Naive thymus-derived CD4-positive, alpha-beta T cell (primary cell): Measurements from ENCODE around the gene TRIM9. TPM values are rescaled to one million over a fixed set of nuclear protein-coding genes. Genes with fewer than 3 reads are reported as not detected.

ENCODE experiments used
- ATAC-seq: fragments of 150-1000 bp; cut with Tn5 transposase; 2 replicates; pipeline ENCODE4 v1.10.0; 2021; ENCODE audit warnings: mild to moderate bottlenecking, moderate library complexity
- CTCF ChIA-PET: fragments of 350-600 bp; sonication (Branson Sonifier 250); formaldehyde crosslinking; loops from one replicate; lab custom pipeline; 2021; ENCODE audit warnings: antibody characterized with exemption; lab: Charles Lee
- POLR2A ChIA-PET: fragments of 350-600 bp; sonication (Branson Sonifier 250); formaldehyde crosslinking; loops from one replicate; lab custom pipeline; 2021; ENCODE audit warnings: antibody characterized with exemption, inconsistent platforms; lab: Charles Lee
- DNase-seq, 9 donors: peaks; one replicate each; pipeline versions ENCODE4 v3.0.0 to v3.0.0-alpha.2; 2020 to 2022; ENCODE audit warnings: mixed read lengths in 1 of 9
- H3K27ac ChIP-seq: one replicate; pipeline ENCODE4 v1.7.0; 2013; ENCODE audit warnings: mild to moderate bottlenecking, low read depth, low read length, moderate library complexity
- H3K27me3 ChIP-seq, 2 donors: one replicate each; pipeline ENCODE4 v1.7.0; 2013; ENCODE audit warnings: low read length in 2 of 2, mild to moderate bottlenecking in 2 of 2, moderate library complexity in 2 of 2; ENCODE audit not compliant: control insufficient read depth in 2 of 2, insufficient read depth in 2 of 2
- H3K36me3 ChIP-seq, 3 experiments: 1 replicate in 2 of 3; 2 replicates in 1 of 3; pipeline ENCODE4 v1.7.0; 2013; ENCODE audit warnings: low read length in 3 of 3, mild to moderate bottlenecking in 3 of 3, moderate library complexity in 1 of 3; ENCODE audit not compliant: insufficient read depth in 3 of 3, control insufficient read depth in 2 of 3
- H3K4me1 ChIP-seq, 2 donors: one replicate each; pipeline ENCODE4 v1.7.0; 2013; ENCODE audit warnings: low read length in 2 of 2, mild to moderate bottlenecking in 2 of 2, moderate library complexity in 1 of 2; ENCODE audit not compliant: control insufficient read depth in 2 of 2, insufficient read depth in 2 of 2
- H3K4me3 ChIP-seq: 2 replicates; pipeline ENCODE4 v1.7.0; 2013; ENCODE audit warnings: mild to moderate bottlenecking, low read length
- H3K9me3 ChIP-seq, 3 experiments: 1 replicate in 2 of 3; 2 replicates in 1 of 3; pipeline ENCODE4 v1.7.0; 2013; ENCODE audit warnings: low read length in 3 of 3; ENCODE audit not compliant: control insufficient read depth in 2 of 3
- H3K27ac Mint-ChIP-seq, 9 donors: one replicate each; pipeline ENCODE4 v1.8.0; 2020 to 2022; ENCODE audit warnings: mixed read lengths in 9 of 9, mild to moderate bottlenecking in 8 of 9, moderate library complexity in 5 of 9, inconsistent platforms in 2 of 9
- H3K27me3 Mint-ChIP-seq, 5 donors: one replicate each; pipeline ENCODE4 v1.8.0; 2021 to 2022; ENCODE audit warnings: mixed read lengths in 5 of 5, mild to moderate bottlenecking in 1 of 5
- H3K36me3 Mint-ChIP-seq, 5 donors: one replicate each; pipeline ENCODE4 v1.8.0; 2020 to 2022; ENCODE audit warnings: mixed read lengths in 5 of 5, mild to moderate bottlenecking in 3 of 5, inconsistent platforms in 1 of 5
- H3K4me1 Mint-ChIP-seq, 7 donors: one replicate each; pipeline ENCODE4 v1.8.0; 2020 to 2022; ENCODE audit warnings: mixed read lengths in 7 of 7, mild to moderate bottlenecking in 3 of 7, inconsistent platforms in 1 of 7
- H3K4me3 Mint-ChIP-seq, 10 donors: one replicate each; pipeline ENCODE4 v1.8.0; 2020 to 2022; ENCODE audit warnings: mild to moderate bottlenecking in 10 of 10, mixed read lengths in 10 of 10, moderate library complexity in 6 of 10, inconsistent platforms in 2 of 10
- H3K9me3 Mint-ChIP-seq, 11 donors: one replicate each; pipeline ENCODE4 v1.8.0; 2020 to 2022; ENCODE audit warnings: mixed read lengths in 11 of 11, mild to moderate bottlenecking in 4 of 11, inconsistent platforms in 1 of 11, moderate library complexity in 1 of 11
- intact Hi-C, 2 donors: fragments of 100-400 bp; cut with micrococcal nuclease; formaldehyde crosslinking; loops; one replicate each; pipeline ENCODE4 v1.15.1; 2023
- polyA plus RNA-seq, 2 donors: library from polyadenylated mRNA; unstranded; fragments of 300-500 nt; fragmentation: Illumina TruSeq; gene quantifications; one replicate each; pipeline ENCODE4 v1.2.3, GENCODE V29; 2021
- total RNA-seq, 6 experiments: library from RNA in 5 of 6; stranded (reverse) in 5 of 6; gene quantifications; 1 replicate in 5 of 6; 2 replicates in 1 of 6; pipeline ENCODE4 v1.2.3 and lab custom pipeline; 2021 to 2026

TRIM9 gene
- total and polyA plus RNA-seq, 7 experiments from 2014 or later = 0.04 to 1.7 (median 0.37) TPM

DNA sequence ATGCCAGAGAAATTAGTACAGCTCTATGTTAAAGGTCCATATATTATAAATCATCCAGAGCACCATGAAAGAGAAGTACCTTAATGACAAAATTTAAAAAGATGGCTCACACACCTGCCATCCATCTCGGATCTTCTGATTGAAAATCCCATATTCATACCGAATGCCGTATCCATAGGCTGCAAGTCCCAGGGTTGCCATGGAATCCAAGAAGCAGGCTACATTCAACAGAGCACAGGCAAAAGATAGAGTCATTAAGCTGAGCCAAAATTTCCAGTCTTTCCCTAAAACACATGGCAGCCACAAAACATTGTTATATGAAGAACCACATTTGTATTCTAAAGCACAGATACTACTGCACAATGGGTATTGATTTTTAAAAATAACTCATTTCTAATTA, 163.3 kb downstream of the TRIM9 start:
- H3K9me3 Mint-ChIP-seq = no peaks in the 10 kb centered on the region
- H3K36me3 Mint-ChIP-seq = no peaks in the 10 kb centered on the region
- Histone ChIP-seq H3K27ac (no peak overlapping the region), H3K27me3 (peaks cover 0 to 5% of the 10 kb centered on the region in 2 donors), H3K4me1 (no peaks in the 10 kb centered on the region), H3K4me3 (no peak overlapping the region), H3K9me3 (no peaks in the 10 kb centered on the region), H3K36me3 (no peaks in the 10 kb centered on the region)
- POLR2A ChIA-PET = no interaction called here
- intact Hi-C loops = no loop called here
- ATAC-seq = no peak
- no peak overlapping the region for H3K4me3 Mint-ChIP-seq
- H3K27me3 Mint-ChIP-seq = peaks cover 20 to 34% (median 25%) of the 10 kb centered on the region in 5 donors
- DNase-seq = no peak
- no peak overlapping the region for H3K27ac Mint-ChIP-seq
- H3K4me1 Mint-ChIP-seq = peaks cover 0 to 2% (median 0%) of the 10 kb centered on the region in 7 donors
- CTCF ChIA-PET = no interaction called here

DNA sequence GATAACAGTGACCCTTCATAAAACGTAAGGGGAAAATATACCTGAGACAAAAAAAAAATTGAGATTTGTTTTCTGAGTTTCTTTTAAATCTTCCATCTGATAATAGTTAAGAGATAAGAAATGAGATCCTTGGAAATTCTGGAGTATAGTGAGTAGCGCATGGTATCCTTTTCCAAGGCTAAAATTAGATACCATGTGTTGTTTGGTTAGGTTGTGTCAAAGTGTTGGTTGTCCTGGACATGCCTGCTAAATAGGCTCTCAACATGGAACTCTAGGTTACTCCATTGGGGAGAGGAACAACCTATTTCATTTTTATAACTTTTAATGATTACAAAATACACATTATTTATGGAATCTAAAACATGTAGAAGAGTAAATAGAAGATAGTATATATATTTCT, 165.4 kb downstream of the TRIM9 start:
- no peak overlapping the region for H3K27ac Mint-ChIP-seq

DNA sequence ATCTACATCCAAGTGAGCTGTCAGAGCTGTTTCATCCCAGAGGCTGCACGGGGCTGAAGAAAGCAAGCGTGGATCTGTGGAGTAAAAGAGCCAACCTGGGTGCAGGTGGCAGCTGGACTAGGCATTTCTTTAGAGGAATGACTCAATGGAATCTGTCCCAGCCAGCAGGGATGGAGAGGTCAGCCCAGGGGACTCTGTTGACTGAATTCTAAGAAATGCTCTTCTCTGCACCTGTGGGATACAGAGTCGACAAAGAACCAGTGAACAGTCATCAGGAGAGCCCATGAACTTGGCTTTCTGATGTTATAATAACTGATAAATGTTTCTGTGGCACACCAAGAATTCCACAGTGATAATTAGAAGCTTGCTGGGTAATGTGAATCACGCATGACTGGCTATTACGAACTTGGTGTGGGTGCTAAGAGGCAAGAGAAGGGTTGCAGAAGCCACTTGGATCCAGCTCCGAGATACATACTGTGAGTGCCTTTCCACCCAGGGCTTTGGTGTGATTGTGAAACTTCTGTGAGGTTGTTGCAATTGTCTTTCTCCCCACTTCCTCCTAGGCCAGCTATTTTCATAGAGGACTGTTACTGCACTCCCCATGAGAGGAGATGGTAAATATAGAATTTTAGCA, 166.8 kb downstream of the TRIM9 start:
- peak; percentile 83 for ATAC-seq
- peaks cover 11 to 23% (median 19%) of the 10 kb centered on the region in 5 donors for H3K27me3 Mint-ChIP-seq
- no peaks in the 10 kb centered on the region for H3K36me3 ChIP-seq
- H3K4me3 ChIP-seq = no peak overlapping the region
- H3K9me3 ChIP-seq = no peaks in the 10 kb centered on the region
- CTCF ChIA-PET = no interaction called here
- peaks cover 0 to 2% (median 0%) of the 10 kb centered on the region in 7 donors for H3K4me1 Mint-ChIP-seq
- H3K27me3 ChIP-seq = peaks cover 0 to 5% of the 10 kb centered on the region in 2 donors
- intact Hi-C loops = no loop called here
- no peak overlapping the region for H3K27ac Mint-ChIP-seq
- no peaks in the 10 kb centered on the region for H3K4me1 ChIP-seq
- no peaks in the 10 kb centered on the region for H3K36me3 Mint-ChIP-seq
- POLR2A ChIA-PET = no interaction called here
- no peak overlapping the region for H3K4me3 Mint-ChIP-seq
- no peaks in the 10 kb centered on the region for H3K9me3 Mint-ChIP-seq
- no peak for DNase-seq
- H3K27ac ChIP-seq = no peak overlapping the region

More for the DNA sequence above, 165.4 kb downstream of the TRIM9 start:
- Mint-ChIP-seq H3K9me3 (no peaks in the 10 kb centered on the region), H3K4me3 (no peak overlapping the region), H3K4me1 (peaks cover 0 to 2% (median 0%) of the 10 kb centered on the region in 7 donors), H3K36me3 (no peaks in the 10 kb centered on the region), H3K27me3 (peaks cover 20 to 26% (median 25%) of the 10 kb centered on the region in 5 donors)
- CTCF ChIA-PET = no interaction called here
- POLR2A ChIA-PET = interaction anchor here (0.7 kb wide), 1 partner anchor 12 kb away, joined by 3 read pairs; no protein-coding TSS in a partner anchor
- no peak overlapping the region for H3K27ac ChIP-seq
- H3K9me3 ChIP-seq = no peaks in the 10 kb centered on the region
- H3K4me3 ChIP-seq = no peak overlapping the region
- peaks cover 0 to 5% of the 10 kb centered on the region in 2 donors for H3K27me3 ChIP-seq
- DNase-seq = no peak
- H3K36me3 ChIP-seq = no peaks in the 10 kb centered on the region
- ATAC-seq = no peak
- intact Hi-C loops = no loop called here
- H3K4me1 ChIP-seq = no peaks in the 10 kb centered on the region

DNA sequence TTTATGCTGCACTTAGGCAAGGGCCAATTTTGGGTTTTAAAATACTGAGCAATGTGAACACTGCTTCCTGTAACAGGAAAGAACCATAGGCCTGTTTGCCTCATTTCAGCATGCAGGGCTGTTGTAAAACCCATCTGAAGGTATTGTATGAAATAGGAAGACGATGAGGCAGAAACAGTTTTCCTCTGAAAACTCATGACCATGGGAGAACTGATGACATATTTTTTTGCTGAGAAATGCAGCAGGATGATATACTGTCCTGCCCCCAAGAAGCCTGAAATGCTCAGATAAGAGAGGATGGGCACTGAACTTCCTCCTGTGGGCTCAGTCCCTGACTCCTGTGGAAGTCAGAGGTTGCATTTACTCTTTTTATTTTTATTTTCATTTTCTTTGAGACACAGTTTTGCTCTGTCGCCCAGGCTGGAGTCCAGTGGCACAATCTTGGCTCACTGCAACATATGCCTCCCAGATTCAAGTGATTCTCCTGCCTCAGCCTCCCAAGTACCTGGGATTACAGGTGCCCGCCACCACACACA, 168.0 kb downstream of the TRIM9 start:
- intact Hi-C loops = no loop called here
- Histone ChIP-seq H3K36me3 (no peaks in the 10 kb centered on the region), H3K4me3 (no peak overlapping the region), H3K4me1 (no peaks in the 10 kb centered on the region), H3K27me3 (peaks cover 0 to 5% of the 10 kb centered on the region in 2 donors), H3K9me3 (no peaks in the 10 kb centered on the region), H3K27ac (no peak overlapping the region)
- no peak overlapping the region for H3K4me3 Mint-ChIP-seq
- no peaks in the 10 kb centered on the region for H3K36me3 Mint-ChIP-seq
- H3K9me3 Mint-ChIP-seq = no peaks in the 10 kb centered on the region
- no peak overlapping the region for H3K27ac Mint-ChIP-seq
- DNase-seq (no peak), ATAC-seq (peak; percentile 53)
- peaks cover 10 to 28% (median 19%) of the 10 kb centered on the region in 5 donors for H3K27me3 Mint-ChIP-seq
- POLR2A ChIA-PET = no interaction called here
- peaks cover 0 to 2% (median 0%) of the 10 kb centered on the region in 7 donors for H3K4me1 Mint-ChIP-seq
- CTCF ChIA-PET = no interaction called here

Other genes starting within 250 kb of the TRIM9 start
- under 1 TPM in 1 of 5 experiments, not detected in 4; 0.37 TPM for gene ABHD12B, start 223.1 kb downstream of the TRIM9 start, total RNA-seq
- not detected for gene ABHD12B, start 223.1 kb downstream of the TRIM9 start, polyA plus RNA-seq
- 10 to 100 TPM in 1 of 5 experiments, 1 to 10 TPM in 3, not detected in 1; 1.0 to 45.9 (median 2.9) TPM for gene PYGL, start 150.6 kb downstream of the TRIM9 start, total RNA-seq
- under 1 TPM in 1 of 2 donors, not detected in 1; 0.07 TPM for gene PYGL, start 150.6 kb downstream of the TRIM9 start, polyA plus RNA-seq
- 10 to 100 TPM; 13.3 to 48.3 (median 23.1) TPM for gene TMX1, start 145.1 kb upstream of the TRIM9 start, total RNA-seq
- 10 to 100 TPM; 21.3 to 33.0 TPM for gene TMX1, start 145.1 kb upstream of the TRIM9 start, polyA plus RNA-seq